Progenitor cell of endocrine pancreas (in vitro differentiated cells): ENCODE measurements around the gene RPS6KL1. TPM values are rescaled to one million over a fixed set of nuclear protein-coding genes. Genes with fewer than 3 reads are reported as not detected.
"Not testable (repeated sequence)": the region's sequence is repeated elsewhere in the genome, so short reads cannot be mapped to it uniquely, and the experiment has no call there.

Experiments
- DNase-seq: peaks from one replicate; pipeline ENCODE4 v3.0.0; 2021; ENCODE audit warnings: low spot score; ENCODE audit not compliant: unreplicated experiment
- H3K27ac Mint-ChIP-seq: 2 replicates; pipeline ENCODE4 v1.8.0; 2021; ENCODE audit warnings: mild to moderate bottlenecking, moderate library complexity, mixed read lengths
- H3K27me3 Mint-ChIP-seq: 2 replicates; pipeline ENCODE4 v1.8.0; 2021; ENCODE audit warnings: mixed read lengths
- H3K36me3 Mint-ChIP-seq: 2 replicates; pipeline ENCODE4 v1.8.0; 2022; ENCODE audit warnings: mixed read lengths; ENCODE audit not compliant: insufficient read depth
- H3K4me1 Mint-ChIP-seq: 2 replicates; pipeline ENCODE4 v1.8.0; 2021; ENCODE audit warnings: low read depth, mixed read lengths
- H3K4me3 Mint-ChIP-seq: 2 replicates; pipeline ENCODE4 v1.8.0; 2021; ENCODE audit warnings: low read depth, mild to moderate bottlenecking, moderate library complexity, mixed read lengths
- H3K9me3 Mint-ChIP-seq: 2 replicates; pipeline ENCODE4 v1.8.0; 2021; ENCODE audit warnings: low read depth, mixed read lengths
- total RNA-seq: library from RNA; stranded (reverse); gene quantifications from 2 replicates; pipeline ENCODE4 v1.2.1, GENCODE V29; 2021
- TF ChIP-seq, protein P1 (sequence below): fragments of 200-600 bp; sonication (generic); IDR thresholded peaks from one replicate; pipeline ENCODE4 v1.5.0; 2021; ENCODE audit warnings: antibody characterized with exemption, mild to moderate bottlenecking; ENCODE audit not compliant: unreplicated experiment

Gene RPS6KL1
- total RNA-seq, 1 donor from 2014 or later = 3.5 TPM

DNA sequence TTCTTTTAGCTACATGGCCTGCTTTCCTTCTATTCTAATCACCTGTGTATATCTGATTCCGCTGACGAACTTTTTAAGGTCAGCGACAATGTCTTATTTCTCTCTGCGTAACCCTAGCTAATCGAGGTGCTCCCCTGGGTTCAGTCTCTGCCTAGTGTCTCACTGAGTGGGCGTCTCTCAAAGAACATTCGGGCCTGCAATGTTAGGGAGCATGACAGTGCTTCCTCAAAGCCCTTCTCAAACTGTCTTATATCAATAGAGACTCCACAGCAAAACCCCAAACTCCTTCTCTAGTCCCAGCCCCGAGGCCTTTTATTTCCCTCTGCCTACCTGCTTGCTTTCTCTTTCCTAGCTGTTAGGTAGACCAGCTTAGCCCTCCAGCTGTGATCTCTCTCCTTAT lies 13.7 kb upstream of the RPS6KL1 start:
- H3K4me3 Mint-ChIP-seq = no peak overlapping the region
- H3K9me3 Mint-ChIP-seq = no peaks in the 10 kb centered on the region
- peaks cover 86% of the 10 kb centered on the region for H3K27me3 Mint-ChIP-seq
- H3K36me3 Mint-ChIP-seq = no peaks in the 10 kb centered on the region
- DNase-seq = no peak
- TF ChIP-seq, protein P1, sequence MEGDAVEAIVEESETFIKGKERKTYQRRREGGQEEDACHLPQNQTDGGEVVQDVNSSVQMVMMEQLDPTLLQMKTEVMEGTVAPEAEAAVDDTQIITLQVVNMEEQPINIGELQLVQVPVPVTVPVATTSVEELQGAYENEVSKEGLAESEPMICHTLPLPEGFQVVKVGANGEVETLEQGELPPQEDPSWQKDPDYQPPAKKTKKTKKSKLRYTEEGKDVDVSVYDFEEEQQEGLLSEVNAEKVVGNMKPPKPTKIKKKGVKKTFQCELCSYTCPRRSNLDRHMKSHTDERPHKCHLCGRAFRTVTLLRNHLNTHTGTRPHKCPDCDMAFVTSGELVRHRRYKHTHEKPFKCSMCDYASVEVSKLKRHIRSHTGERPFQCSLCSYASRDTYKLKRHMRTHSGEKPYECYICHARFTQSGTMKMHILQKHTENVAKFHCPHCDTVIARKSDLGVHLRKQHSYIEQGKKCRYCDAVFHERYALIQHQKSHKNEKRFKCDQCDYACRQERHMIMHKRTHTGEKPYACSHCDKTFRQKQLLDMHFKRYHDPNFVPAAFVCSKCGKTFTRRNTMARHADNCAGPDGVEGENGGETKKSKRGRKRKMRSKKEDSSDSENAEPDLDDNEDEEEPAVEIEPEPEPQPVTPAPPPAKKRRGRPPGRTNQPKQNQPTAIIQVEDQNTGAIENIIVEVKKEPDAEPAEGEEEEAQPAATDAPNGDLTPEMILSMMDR = no peak
- H3K4me1 Mint-ChIP-seq = no peaks in the 10 kb centered on the region
- H3K27ac Mint-ChIP-seq = no peak overlapping the region

DNA sequence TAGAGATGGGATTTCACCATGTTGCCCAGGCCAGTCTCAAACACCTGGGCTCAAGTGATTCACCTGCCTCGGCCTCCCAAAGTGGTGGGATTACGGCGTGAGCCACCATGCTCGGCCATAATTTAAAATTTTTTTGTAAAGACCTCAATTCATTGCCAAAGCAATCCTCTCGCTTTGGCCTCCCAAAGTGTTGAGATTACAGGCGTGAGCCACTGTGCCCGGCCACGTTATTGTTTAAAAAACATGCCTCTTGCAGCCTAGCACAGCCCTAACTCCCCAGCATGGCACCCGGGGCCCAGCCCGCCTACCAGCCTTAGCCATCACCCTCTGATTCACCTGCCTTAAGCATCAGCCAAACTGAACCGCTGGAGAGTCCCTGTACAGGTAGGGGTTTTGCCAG lies 13.1 kb upstream of the RPS6KL1 start:
- Mint-ChIP-seq H3K27me3 (peaks cover 86% of the 10 kb centered on the region), H3K4me1 (no peaks in the 10 kb centered on the region), H3K9me3 (no peaks in the 10 kb centered on the region), H3K36me3 (no peaks in the 10 kb centered on the region), H3K27ac (no peak overlapping the region), H3K4me3 (no peak overlapping the region)
- DNase-seq = no peak
- TF ChIP-seq, protein P1 = no peak

DNA sequence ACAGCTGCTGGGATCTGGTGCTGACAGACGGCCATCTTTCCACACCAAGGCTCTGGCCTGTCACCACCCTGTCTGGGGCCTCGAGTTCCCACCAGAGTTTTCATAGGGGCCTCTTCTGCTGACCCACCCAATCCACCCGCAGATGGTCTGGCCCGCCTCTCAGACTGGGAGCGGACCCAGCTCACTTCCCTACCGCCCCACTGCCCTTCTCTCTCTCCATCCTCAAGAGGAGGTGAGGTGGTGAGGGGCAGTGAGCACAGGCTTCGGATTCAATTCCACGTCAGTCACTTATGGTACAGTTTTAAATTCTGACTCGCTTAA lies 12.3 kb upstream of the RPS6KL1 start:
- H3K27ac Mint-ChIP-seq = no peak overlapping the region
- H3K36me3 Mint-ChIP-seq = no peaks in the 10 kb centered on the region
- peaks cover 89% of the 10 kb centered on the region for H3K27me3 Mint-ChIP-seq
- DNase-seq = no peak
- H3K4me1 Mint-ChIP-seq = no peaks in the 10 kb centered on the region
- H3K4me3 Mint-ChIP-seq = no peak overlapping the region
- no peaks in the 10 kb centered on the region for H3K9me3 Mint-ChIP-seq
- TF ChIP-seq, protein P1 = no peak

DNA sequence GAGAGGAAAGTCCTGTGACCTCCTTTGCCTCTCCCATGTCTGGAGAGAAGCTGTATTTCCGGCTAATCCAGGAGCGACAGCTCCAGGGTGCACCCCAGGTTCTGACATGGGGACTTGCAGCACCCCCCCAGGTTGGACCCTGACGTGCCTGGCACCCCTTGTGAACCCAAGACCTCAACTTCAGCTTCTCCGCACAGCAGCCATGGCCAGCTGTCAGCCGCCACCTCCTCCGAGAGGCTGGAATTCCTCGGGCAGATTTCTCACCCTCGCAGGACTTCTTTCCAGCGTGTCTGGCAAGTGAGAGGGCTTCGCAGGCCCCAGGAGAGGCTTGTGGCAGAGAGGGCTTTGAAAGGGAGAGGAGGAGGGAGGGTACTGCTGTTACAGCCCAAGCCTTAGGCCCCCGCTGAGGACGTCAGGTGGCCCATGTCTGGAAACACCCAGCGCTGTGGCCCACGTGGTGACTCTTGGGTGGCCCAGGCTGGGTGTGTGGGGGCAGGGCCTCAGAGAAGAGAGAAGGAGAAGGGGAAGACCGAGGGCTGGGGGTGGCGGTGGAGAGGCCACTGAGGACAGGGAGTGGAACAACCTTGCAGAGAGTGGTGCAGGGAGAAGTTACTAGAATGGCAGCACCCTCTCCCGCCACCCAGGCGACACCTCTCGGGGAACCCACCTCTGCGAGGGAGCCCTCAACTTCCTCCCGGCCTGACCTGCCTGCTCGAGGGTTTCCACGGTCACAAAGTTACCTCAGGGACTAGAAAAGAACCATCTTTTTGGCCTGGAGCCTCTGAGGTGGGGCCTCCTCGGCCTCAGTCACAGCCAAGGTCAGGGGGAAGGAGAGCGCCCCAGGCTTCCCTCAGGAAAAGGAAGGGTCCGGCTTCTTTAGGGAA lies 11.7 kb upstream of the RPS6KL1 start:
- peaks cover 90% of the 10 kb centered on the region for H3K27me3 Mint-ChIP-seq
- H3K27ac Mint-ChIP-seq = no peak overlapping the region
- no peaks in the 10 kb centered on the region for H3K36me3 Mint-ChIP-seq
- no peak for DNase-seq
- no peaks in the 10 kb centered on the region for H3K4me1 Mint-ChIP-seq
- TF ChIP-seq, protein P1 = no peak
- H3K4me3 Mint-ChIP-seq = no peak overlapping the region
- H3K9me3 Mint-ChIP-seq = no peaks in the 10 kb centered on the region

DNA sequence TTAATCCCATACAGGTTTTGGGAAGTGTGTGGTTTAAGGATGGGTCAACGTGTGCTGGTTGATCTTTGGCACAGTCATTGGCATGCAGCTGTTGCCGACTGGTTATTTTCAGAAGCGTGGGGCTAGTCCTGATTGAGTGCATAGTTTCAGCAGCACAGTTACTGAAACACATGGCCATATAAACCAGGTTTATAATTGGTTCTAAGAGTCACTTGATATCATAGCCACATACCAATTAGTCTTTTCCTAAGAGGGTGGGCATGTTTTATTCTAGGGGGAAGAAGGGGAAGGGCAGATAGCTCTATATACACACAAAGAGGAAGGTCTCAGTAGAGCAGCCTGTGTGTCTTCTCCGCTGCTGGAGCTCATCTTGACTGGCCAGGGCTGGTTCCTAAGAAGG lies 11.0 kb upstream of the RPS6KL1 start:
- H3K27me3 Mint-ChIP-seq = peaks cover 91% of the 10 kb centered on the region
- DNase-seq = no peak
- H3K4me1 Mint-ChIP-seq = no peaks in the 10 kb centered on the region
- no peak overlapping the region for H3K27ac Mint-ChIP-seq
- no peaks in the 10 kb centered on the region for H3K36me3 Mint-ChIP-seq
- H3K9me3 Mint-ChIP-seq = no peaks in the 10 kb centered on the region
- no peak overlapping the region for H3K4me3 Mint-ChIP-seq
- TF ChIP-seq, protein P1 = no peak

DNA sequence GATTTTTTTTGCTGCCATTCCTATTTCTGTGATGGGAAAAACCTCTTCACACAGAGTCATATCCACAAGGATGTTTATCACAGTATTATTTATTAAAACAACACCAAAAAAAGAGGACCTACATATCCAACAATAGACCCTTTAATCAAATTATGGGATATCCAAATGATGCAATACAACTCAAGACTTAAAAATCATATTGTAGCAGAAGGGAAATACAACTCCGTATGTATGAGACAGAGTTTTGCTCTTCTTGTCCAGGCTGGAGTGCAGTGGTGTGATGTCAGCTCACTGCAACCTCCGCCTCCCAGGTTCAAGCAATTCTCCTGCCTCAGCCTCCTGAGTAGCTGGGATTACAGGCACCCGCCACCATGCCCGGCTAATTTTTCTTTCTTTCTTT lies 9.9 kb upstream of the RPS6KL1 start:
- not testable (repeated sequence) for H3K9me3 Mint-ChIP-seq, H3K4me1 Mint-ChIP-seq, H3K27ac Mint-ChIP-seq, H3K4me3 Mint-ChIP-seq, DNase-seq, H3K36me3 Mint-ChIP-seq
- peaks cover 84% of the 10 kb centered on the region for H3K27me3 Mint-ChIP-seq
